GM19463 (cell line): ENCODE data around the gene OTUB1.

Experiments
- ATAC-seq: cut with Tn5 transposase; IDR thresholded peaks from one replicate; pipeline ENCODE4 v1.9.1; 2021; ENCODE audit warnings: mild to moderate bottlenecking, moderate library complexity; ENCODE audit not compliant: unreplicated experiment

The OTUB1 gene

GRCh38 chr11:64004590-64004984 lies 18.3 kb downstream of the OTUB1 start:
- ATAC-seq, result no peak

- no peak for ATAC-seq
Measured at GRCh38 chr11:64005691-64006090, 19.5 kb downstream of the OTUB1 start.

GRCh38 chr11:64006398-64006797 lies 20.2 kb downstream of the OTUB1 start:
- ATAC-seq, result no peak

GRCh38 chr11:64007160-64007628 lies 21.0 kb downstream of the OTUB1 start:
- ATAC-seq, result no peak

GRCh38 chr11:64007629-64008282 lies 21.5 kb downstream of the OTUB1 start:
- no peak for ATAC-seq

GRCh38 chr11:64008283-64008913 lies 22.2 kb downstream of the OTUB1 start:
- ATAC-seq, result no peak

- no peak for ATAC-seq
Measured at GRCh38 chr11:64008914-64009633, 22.8 kb downstream of the OTUB1 start.

GRCh38 chr11:64009710-64010109 lies 23.5 kb downstream of the OTUB1 start:
- no peak for ATAC-seq

- no peak for ATAC-seq
Measured at GRCh38 chr11:64010783-64011182, 24.5 kb downstream of the OTUB1 start.

- ATAC-seq, result no peak
Measured at GRCh38 chr11:64011371-64011770, 25.1 kb downstream of the OTUB1 start.

- no peak for ATAC-seq
Measured at GRCh38 chr11:64013141-64013896, 27.1 kb downstream of the OTUB1 start.

GRCh38 chr11:64014356-64014755 lies 28.1 kb downstream of the OTUB1 start:
- ATAC-seq, result no peak

- ATAC-seq, result no peak
Measured at GRCh38 chr11:64015510-64015909, 29.3 kb downstream of the OTUB1 start.

- ATAC-seq, result no peak
Measured at GRCh38 chr11:64015935-64016845, 30.0 kb downstream of the OTUB1 start.

- ATAC-seq, result no peak
Measured at GRCh38 chr11:64017945-64018224, 31.6 kb downstream of the OTUB1 start.

- ATAC-seq, result no peak
Measured at GRCh38 chr11:64018310-64018709, 32.1 kb downstream of the OTUB1 start.

GRCh38 chr11:64019106-64020037 lies 33.1 kb downstream of the OTUB1 start:
- ATAC-seq, result no peak

GRCh38 chr11:64020976-64021756 lies 34.9 kb downstream of the OTUB1 start:
- no peak for ATAC-seq

GRCh38 chr11:64021757-64022093 lies 35.5 kb downstream of the OTUB1 start:
- ATAC-seq, result no peak
